CD4-positive, alpha-beta T cell treated with Interferon alpha-2 for 1 hour (primary cell): ENCODE measurements around the gene NHSL2.
"Not testable (repeated sequence)": the region's sequence is repeated elsewhere in the genome, so short reads cannot be mapped to it uniquely, and the experiment has no call there.

Source experiments
- DNase-seq, 2 donors: peaks; one replicate each; pipeline ENCODE4 v3.0.0-alpha.2; 2020 to 2022

The NHSL2 gene

DNA sequence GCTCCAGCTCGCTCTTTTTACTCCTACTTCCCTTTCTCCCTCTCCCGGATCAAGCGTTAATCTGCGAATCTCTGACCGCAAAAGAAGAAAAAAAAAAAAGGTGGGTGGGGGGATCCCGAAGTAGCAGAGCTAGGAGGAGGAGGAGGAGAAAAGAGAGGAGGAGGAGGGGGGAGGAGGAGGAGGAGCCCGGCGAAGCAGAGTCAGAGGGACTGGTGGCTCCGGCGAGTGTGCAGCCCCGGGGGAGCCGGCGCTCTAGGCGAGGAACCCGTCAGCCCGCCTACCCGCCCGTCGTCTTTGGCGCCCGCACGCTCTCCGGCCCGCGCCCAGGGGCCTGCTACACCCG lies at the start of gene NHSL2:
Gene NHSL2, plus strand, starts transcription at position 203 of the 343 bp plus-strand sequence.
- DNase-seq = no peak

DNA sequence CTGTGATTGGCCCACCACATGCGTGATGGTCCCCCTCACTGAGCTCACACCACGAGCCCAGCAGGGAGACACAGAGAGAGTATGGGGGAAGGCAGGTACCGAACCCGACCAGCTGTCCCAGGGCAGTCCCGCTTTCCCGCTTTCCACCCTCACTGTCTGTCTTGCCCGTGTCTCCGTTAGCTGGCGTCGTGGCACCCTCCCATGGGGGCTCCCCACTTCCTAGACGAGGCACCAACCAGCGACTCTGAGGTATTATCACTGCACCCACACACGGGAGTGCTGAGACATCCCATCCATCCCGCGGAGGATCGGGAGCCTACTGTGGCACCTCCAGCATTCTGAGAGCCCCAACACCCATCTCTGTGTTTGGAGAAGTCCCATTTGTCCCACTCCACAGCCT lies 43.0 kb upstream of the NHSL2 start:
- no peak for DNase-seq

GRCh38 chrX:71869566-71869965 lies 41.1 kb upstream of the NHSL2 start:
- DNase-seq = not testable (repeated sequence)

- no peak for DNase-seq
Measured at GRCh38 chrX:71870208-71871098, 40.2 kb upstream of the NHSL2 start.

GRCh38 chrX:71871367-71871766 lies 39.3 kb upstream of the NHSL2 start:
- DNase-seq = no peak

GRCh38 chrX:71872542-71873458 lies 37.8 kb upstream of the NHSL2 start:
- no peak for DNase-seq

DNA sequence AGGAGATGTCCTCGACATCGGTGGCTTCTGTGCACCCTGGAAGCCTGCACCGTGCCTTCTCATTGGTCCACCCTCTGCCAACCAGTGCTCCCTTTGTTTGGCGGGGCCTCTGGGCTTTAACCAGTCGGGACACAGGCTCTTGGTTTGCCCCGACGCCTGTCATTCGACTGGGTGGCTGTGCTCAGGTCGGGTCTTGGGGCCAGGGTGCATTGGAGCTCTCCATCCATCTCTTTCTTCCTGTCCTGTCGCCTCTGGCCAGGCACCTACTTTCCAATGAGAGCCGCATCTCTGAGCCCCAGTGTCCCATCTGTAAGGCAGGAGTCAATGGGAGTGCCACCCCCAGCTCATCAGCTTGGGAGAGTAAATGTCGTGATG lies 37.2 kb upstream of the NHSL2 start:
- DNase-seq = no peak

GRCh38 chrX:71876841-71877240 lies 33.8 kb upstream of the NHSL2 start:
- DNase-seq = not testable (repeated sequence)

- no peak for DNase-seq
Measured at GRCh38 chrX:71885099-71885498, 25.5 kb upstream of the NHSL2 start.

GRCh38 chrX:71895607-71896006 lies 15.0 kb upstream of the NHSL2 start:
- no peak for DNase-seq

GRCh38 chrX:71906144-71906543 lies 4.5 kb upstream of the NHSL2 start:
- no peak for DNase-seq

DNA sequence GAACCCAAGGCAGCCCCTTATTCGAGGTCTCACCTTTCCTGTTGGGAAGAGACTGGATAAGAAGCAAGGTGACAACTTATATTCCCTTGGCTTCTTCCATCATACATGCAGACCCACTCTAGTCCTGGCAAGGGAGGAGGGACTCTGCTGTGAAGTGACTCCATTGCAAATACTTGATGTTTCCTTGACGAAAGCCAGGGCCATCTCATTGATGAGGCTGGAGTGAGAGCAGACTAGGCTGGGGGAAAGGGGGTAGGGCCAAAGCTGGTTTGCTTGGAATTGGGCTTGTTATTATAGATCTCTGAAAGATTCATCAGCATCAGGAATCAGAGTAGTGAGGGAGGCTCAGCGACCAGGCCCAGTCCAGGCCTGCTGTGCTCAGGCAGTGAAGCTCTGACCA lies 2.3 kb upstream of the NHSL2 start:
- no peak for DNase-seq

GRCh38 chrX:71909956-71910355 lies 689 bp upstream of the NHSL2 start:
- DNase-seq = no peak

GRCh38 chrX:71910986-71911730 lies 513 bp downstream of the NHSL2 start:
- DNase-seq = peak in 1 of 2 donors; percentile 24

GRCh38 chrX:71911731-71912050 lies 1.0 kb downstream of the NHSL2 start:
- DNase-seq = peak in 1 of 2 donors; percentile 0

DNA sequence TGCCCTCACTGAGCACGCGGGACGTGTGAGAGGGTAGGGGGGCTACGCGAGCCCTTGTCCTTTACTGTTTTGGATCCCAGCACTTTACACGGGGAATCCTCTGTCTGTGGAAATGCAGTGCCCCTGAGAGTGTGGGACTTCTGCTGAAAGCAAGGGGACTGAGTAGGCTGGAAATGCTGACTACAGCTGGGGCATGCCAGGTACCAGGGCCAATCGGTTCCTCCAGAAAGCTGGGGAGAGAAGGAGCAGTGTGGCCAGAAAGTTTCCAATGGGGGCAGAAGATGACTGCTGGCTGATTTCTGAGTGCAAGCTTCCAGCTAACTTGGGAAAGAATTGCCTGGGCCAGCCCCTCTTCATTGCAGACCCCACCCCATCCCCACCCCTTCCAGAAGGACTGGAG lies 1.5 kb downstream of the NHSL2 start:
- no peak for DNase-seq

GRCh38 chrX:71913156-71913950 lies 2.7 kb downstream of the NHSL2 start:
- DNase-seq = no peak

DNA sequence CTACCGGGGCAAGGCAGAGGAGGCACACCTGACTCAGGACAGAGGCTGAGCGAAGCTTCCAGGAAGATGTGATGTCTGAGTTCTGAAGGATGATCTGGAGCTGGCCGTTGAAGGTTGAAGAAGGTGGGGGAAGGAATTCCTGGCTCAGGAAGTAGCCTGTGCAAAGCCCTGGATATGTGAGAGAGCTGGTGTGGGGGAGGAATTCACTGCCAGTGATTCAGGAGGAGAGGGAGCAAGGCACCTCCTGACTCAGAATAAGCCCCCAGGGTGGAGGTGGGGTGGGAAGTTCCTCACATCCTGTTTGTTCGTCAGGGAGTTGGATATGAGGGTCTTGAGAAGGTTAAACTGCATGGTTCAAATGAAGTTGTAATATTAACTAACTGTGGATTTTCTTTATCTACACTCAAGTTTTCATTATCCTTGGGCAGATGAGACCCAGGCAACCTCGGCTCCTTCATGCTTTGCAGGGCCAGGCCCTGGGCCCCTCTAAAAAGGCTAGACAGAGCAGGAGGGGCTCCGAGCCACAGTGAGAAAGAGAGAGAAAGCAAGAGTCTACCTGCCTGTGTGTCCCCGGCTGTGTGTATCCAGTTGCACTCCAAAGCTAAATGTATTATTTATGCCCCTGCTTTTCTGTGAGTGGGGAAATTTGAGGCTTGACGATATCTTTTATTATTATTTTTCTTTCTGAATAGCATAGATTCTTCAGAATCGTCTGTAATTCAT lies 7.1 kb downstream of the NHSL2 start:
- no peak for DNase-seq

- DNase-seq = no peak
Measured at GRCh38 chrX:71919431-71919830, 8.8 kb downstream of the NHSL2 start.

- no peak for DNase-seq
Measured at GRCh38 chrX:71919886-71920285, 9.2 kb downstream of the NHSL2 start.

- DNase-seq = no peak
Measured at GRCh38 chrX:71922686-71923085, 12.0 kb downstream of the NHSL2 start.

GRCh38 chrX:71923516-71923915 lies 12.9 kb downstream of the NHSL2 start:
- DNase-seq = no peak
